Osteocyte (in vitro differentiated cells): ENCODE data around the gene PAX5. TPM values are rescaled to one million over a fixed set of nuclear protein-coding genes. Genes with fewer than 3 reads are reported as not detected.

Experiments used
- DNase-seq: peaks from one replicate; pipeline ENCODE4 v3.0.0; 2021; ENCODE audit warnings: mixed read lengths; ENCODE audit not compliant: unreplicated experiment; ENCODE audit errors: extremely low spot score
- H3K27ac Mint-ChIP-seq: one replicate; pipeline ENCODE4 v1.8.0; 2021; ENCODE audit warnings: mild to moderate bottlenecking, mixed read lengths; ENCODE audit not compliant: unreplicated experiment
- H3K27me3 Mint-ChIP-seq: one replicate; pipeline ENCODE4 v1.8.0; 2021; ENCODE audit warnings: mixed read lengths; ENCODE audit not compliant: unreplicated experiment
- H3K36me3 Mint-ChIP-seq: one replicate; pipeline ENCODE4 v1.8.0; 2021; ENCODE audit warnings: mixed read lengths; ENCODE audit not compliant: unreplicated experiment
- H3K4me1 Mint-ChIP-seq: one replicate; pipeline ENCODE4 v1.8.0; 2021; ENCODE audit warnings: mixed read lengths; ENCODE audit not compliant: unreplicated experiment
- H3K4me3 Mint-ChIP-seq: one replicate; pipeline ENCODE4 v1.8.0; 2021; ENCODE audit warnings: mild to moderate bottlenecking, moderate library complexity, mixed read lengths; ENCODE audit not compliant: unreplicated experiment
- H3K9me3 Mint-ChIP-seq: one replicate; pipeline ENCODE4 v1.8.0; 2021; ENCODE audit warnings: mixed read lengths; ENCODE audit not compliant: unreplicated experiment
- CTCF ChIP-seq: fragments of 200-600 bp; sonication (generic); IDR thresholded peaks from 2 replicates; pipeline ENCODE4 v1.5.0; 2021; ENCODE audit warnings: antibody characterized with exemption, mild to moderate bottlenecking, moderate library complexity
- total RNA-seq: library from RNA; stranded (reverse); gene quantifications from 2 replicates; pipeline ENCODE4 v1.2.1, GENCODE V29; 2021

PAX5 gene
- total RNA-seq, 1 donor from 2014 or later, result not detected

- H3K27ac Mint-ChIP-seq, result no peak overlapping the region
- H3K36me3 Mint-ChIP-seq, result no peaks in the 10 kb centered on the region
- no peaks in the 10 kb centered on the region for H3K9me3 Mint-ChIP-seq
- no peak overlapping the region for H3K4me3 Mint-ChIP-seq
- no peak for DNase-seq
- H3K4me1 Mint-ChIP-seq, result no peaks in the 10 kb centered on the region
- TF ChIP-seq CTCF, result no peak
- peaks cover 35% of the 10 kb centered on the region for H3K27me3 Mint-ChIP-seq
Measured at GRCh38 chr9:36961051-36961450, 73.0 kb downstream of the PAX5 start.

- Mint-ChIP-seq H3K4me3 (no peak overlapping the region), H3K4me1 (no peaks in the 10 kb centered on the region), H3K27me3 (peaks cover 38% of the 10 kb centered on the region), H3K36me3 (no peaks in the 10 kb centered on the region), H3K27ac (no peak overlapping the region), H3K9me3 (no peaks in the 10 kb centered on the region)
- no peak for DNase-seq
- no peak for TF ChIP-seq CTCF
Measured at GRCh38 chr9:36960575-36960955, 73.5 kb downstream of the PAX5 start.

GRCh38 chr9:36959681-36960574, 74.1 kb downstream of the PAX5 start:
- Mint-ChIP-seq H3K9me3 (no peaks in the 10 kb centered on the region), H3K36me3 (no peaks in the 10 kb centered on the region), H3K4me3 (no peak overlapping the region), H3K27me3 (peaks cover 40% of the 10 kb centered on the region), H3K27ac (no peak overlapping the region), H3K4me1 (no peaks in the 10 kb centered on the region)
- no peak for TF ChIP-seq CTCF
- no peak for DNase-seq

DNA sequence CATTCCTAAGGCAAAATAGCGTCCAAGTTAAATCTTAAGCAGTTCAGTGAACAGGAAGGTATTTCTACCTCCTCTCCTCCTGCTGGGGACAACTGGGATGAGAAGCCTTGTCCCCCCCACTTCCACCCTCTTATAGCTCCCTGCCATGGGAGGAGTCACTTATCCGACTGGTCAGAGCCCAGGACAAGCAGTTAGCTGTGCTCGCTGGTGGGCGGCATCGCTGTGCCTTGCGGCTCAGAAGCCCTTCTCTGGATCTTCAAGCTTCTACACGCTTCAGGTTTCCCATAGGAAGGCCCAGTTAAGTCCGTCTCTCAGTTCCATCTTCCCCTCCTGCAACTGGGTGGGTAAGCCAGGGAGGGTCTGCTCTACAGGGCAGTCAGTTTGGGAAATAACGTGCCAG, 77.2 kb downstream of the PAX5 start:
- Mint-ChIP-seq H3K9me3 (no peaks in the 10 kb centered on the region), H3K36me3 (no peaks in the 10 kb centered on the region), H3K4me1 (no peaks in the 10 kb centered on the region), H3K27me3 (peaks cover 65% of the 10 kb centered on the region), H3K27ac (no peak overlapping the region), H3K4me3 (no peak overlapping the region)
- no peak for TF ChIP-seq CTCF
- no peak for DNase-seq

- Mint-ChIP-seq H3K27me3 (peaks cover 69% of the 10 kb centered on the region), H3K4me3 (no peak overlapping the region), H3K4me1 (no peaks in the 10 kb centered on the region), H3K9me3 (no peaks in the 10 kb centered on the region), H3K36me3 (no peaks in the 10 kb centered on the region), H3K27ac (no peak overlapping the region)
- DNase-seq, result no peak
- TF ChIP-seq CTCF, result no peak
Measured at GRCh38 chr9:36950389-36950788, 83.7 kb downstream of the PAX5 start.
